Measurements from ENCODE around the gene FCHO2.

FCHO2 gene

DNA sequence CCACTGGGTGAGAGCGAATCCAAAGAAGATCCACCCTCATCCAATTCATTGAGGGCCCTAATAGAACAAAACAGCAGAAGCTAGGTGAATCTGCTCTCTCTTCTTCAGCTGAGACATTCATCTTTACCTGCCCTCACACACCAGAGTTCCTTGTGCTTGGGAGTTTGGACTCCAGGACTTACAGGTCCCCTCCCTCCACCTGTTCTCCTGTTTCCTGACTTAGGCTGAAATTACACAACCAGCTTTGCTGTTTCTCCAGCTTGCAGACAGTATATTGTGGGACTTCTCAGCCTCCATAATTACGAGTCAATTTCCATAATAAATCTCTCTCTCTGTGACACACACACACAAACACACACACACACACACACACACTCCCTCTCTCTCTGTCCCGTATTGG, 183.6 kb downstream of the FCHO2 start:
- DNase-seq, result no peak
